Fibroblast of villous mesenchyme (primary cell): Measurements from ENCODE around the gene PDE4D. TPM values are rescaled to one million over a fixed set of nuclear protein-coding genes. Genes with fewer than 3 reads are reported as not detected.

Experiments
- DNase-seq: peaks from one replicate; pipeline ENCODE4 v3.0.0-alpha.2; 2010; ENCODE audit warnings: low read depth
- H3K4me3 ChIP-seq: 2 replicates; pipeline ENCODE4 v1.5.1; 2011; ENCODE audit warnings: low read depth, mild to moderate bottlenecking, low read length
- total RNA-seq: library from RNA; depleted of rRNA; stranded (reverse); fragments of >200 nt; gene quantifications from 2 replicates; pipeline ENCODE4 v1.2.3, GENCODE V29; 2012
- TF ChIP-seq, protein P1 (sequence below): IDR thresholded peaks from 2 replicates; pipeline ENCODE4 v1.5.1; 2012; ENCODE audit warnings: low read depth, mild to moderate bottlenecking, low read length; ENCODE audit not compliant: insufficient read depth

The PDE4D gene
- total RNA-seq, 1 donor: 6.0 TPM

DNA sequence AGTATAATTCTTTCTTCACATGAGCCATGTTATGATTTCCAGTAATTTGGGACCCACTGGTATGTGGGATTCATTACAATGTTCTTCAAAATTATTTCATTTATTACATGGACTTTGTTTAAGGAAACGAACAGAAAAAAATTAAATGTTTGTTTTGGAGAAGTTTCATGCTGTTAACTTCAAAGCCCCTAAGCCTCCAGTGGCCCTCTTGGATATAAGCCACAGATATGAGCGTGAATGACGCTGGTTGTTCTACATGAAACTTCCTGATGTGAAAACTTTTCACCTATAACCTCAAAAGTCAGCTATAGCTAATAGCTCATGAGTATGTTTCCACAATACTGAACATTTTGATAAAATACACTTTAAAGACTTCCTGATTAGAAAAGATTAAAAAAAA is 334.2 kb downstream of the PDE4D start:
- H3K4me3 ChIP-seq: no peak overlapping the region
- TF ChIP-seq, protein P1, sequence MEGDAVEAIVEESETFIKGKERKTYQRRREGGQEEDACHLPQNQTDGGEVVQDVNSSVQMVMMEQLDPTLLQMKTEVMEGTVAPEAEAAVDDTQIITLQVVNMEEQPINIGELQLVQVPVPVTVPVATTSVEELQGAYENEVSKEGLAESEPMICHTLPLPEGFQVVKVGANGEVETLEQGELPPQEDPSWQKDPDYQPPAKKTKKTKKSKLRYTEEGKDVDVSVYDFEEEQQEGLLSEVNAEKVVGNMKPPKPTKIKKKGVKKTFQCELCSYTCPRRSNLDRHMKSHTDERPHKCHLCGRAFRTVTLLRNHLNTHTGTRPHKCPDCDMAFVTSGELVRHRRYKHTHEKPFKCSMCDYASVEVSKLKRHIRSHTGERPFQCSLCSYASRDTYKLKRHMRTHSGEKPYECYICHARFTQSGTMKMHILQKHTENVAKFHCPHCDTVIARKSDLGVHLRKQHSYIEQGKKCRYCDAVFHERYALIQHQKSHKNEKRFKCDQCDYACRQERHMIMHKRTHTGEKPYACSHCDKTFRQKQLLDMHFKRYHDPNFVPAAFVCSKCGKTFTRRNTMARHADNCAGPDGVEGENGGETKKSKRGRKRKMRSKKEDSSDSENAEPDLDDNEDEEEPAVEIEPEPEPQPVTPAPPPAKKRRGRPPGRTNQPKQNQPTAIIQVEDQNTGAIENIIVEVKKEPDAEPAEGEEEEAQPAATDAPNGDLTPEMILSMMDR: no peak
- DNase-seq: no peak

GRCh38 chr5:59558501-59558900 is 335.0 kb downstream of the PDE4D start:
- no peak overlapping the region for H3K4me3 ChIP-seq
- DNase-seq: no peak
- TF ChIP-seq, protein P1: no peak

GRCh38 chr5:59557572-59557971 is 336.0 kb downstream of the PDE4D start:
- H3K4me3 ChIP-seq: no peak overlapping the region
- TF ChIP-seq, protein P1: no peak
- no peak for DNase-seq

GRCh38 chr5:59555596-59555995 is 337.9 kb downstream of the PDE4D start:
- DNase-seq: no peak
- TF ChIP-seq, protein P1: no peak
- H3K4me3 ChIP-seq: no peak overlapping the region

DNA sequence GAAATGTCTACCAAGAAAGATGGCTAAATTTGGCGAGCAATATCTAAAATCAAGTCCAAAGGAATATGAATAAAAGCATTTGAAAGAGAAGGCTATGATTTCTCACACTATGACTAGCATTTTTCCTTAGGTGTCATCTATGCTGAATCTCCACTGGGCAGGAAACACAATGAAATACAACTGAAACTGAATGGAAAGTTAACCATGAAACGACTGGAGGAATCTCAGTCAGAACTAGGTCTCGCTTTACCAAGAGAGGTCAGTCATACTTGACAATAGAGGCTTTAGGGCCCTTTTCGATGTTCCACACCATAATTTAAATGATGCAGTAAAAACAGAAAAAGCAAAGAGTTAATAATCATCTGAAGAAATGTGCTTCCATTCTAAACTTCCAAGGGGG is 339.0 kb downstream of the PDE4D start:
- DNase-seq: no peak
- TF ChIP-seq, protein P1: no peak
- no peak overlapping the region for H3K4me3 ChIP-seq

DNA sequence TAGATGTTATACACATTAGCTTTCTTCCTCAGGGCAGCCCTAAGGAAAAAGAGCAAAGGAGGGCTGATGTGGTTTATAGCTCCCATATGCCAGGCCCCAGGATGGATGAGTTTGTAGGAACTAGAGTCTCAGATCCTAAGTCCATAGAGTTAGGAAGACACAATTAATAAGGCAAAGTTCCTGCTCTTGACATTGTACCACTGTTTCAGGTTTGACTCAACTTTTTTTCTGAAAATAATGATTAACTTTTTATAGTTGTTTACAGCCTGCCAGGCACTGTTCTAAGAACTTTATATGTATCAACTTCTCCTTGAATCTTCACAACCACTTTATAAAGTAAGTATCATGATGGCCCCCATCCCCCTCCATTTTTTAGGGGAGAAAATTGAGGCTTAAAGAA is 339.5 kb downstream of the PDE4D start:
- no peak overlapping the region for H3K4me3 ChIP-seq
- TF ChIP-seq, protein P1: no peak
- no peak for DNase-seq

DNA sequence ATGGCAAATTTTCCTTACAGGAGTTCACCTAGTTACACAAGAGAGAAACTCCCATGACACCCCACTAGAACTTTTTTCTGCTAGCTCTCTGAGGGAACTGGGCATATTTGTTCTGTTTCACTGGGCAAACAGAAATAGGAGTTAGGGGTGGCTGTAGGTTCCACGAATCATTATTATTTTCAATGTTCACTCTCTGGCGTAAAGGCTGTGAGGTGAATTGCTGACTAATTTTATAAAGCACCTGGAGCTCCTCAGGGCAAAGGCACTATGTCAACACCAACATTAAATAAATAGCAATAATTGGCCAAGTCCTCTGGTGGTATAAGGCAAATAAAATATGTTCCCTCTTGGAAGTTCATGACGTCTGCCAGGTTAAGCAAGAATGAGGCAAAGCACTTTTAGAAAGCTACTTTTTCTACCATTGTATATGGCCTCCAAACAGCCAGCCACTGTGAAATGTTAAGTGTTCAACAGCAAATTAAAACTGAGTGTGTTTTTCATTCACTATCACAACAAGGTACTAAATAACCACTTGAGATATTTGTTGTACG is 344.6 kb downstream of the PDE4D start:
- no peak overlapping the region for H3K4me3 ChIP-seq
- TF ChIP-seq, protein P1: no peak
- DNase-seq: no peak
